ENCODE measurements around the gene ZFP36L1. TPM values are rescaled to one million over a fixed set of nuclear protein-coding genes. Genes with fewer than 3 reads are reported as not detected.

Gene ZFP36L1
- total RNA-seq, 4 donors from 2014 or later = 78.8 to 321 (median 195) TPM

GRCh38 chr14:68779761-68780323 lies 13.0 kb downstream of the ZFP36L1 start:
- Histone ChIP-seq H3K4me1 (peaks cover 5 to 54% (median 9%) of the 10 kb centered on the region in 4 donors), H3K4me3 (no peak overlapping the region), H3K27ac (peak overlapping the region; percentile 70 to 85 (median 79)), H3K9me3 (no peaks in the 10 kb centered on the region), H3K36me3 (no peaks in the 10 kb centered on the region), H3K27me3 (no peaks in the 10 kb centered on the region)
- TF ChIP-seq POLR2A (IDR thresholded peaks at IDR 0.05) = peak in 1 of 2 donors; percentile 33
- no peak for TF ChIP-seq CTCF (IDR thresholded peaks at IDR 0.05)
- peak in 1 of 3 donors; percentile 77 for DNase-seq

- H3K27ac ChIP-seq = no peak overlapping the region
- H3K36me3 ChIP-seq = no peaks in the 10 kb centered on the region
- no peaks in the 10 kb centered on the region for H3K9me3 ChIP-seq
- no peak overlapping the region for H3K4me3 ChIP-seq
- peaks cover 5 to 47% (median 9%) of the 10 kb centered on the region in 4 donors for H3K4me1 ChIP-seq
- DNase-seq = peak in 2 of 3 donors; percentile 9
- no peak for TF ChIP-seq CTCF (IDR thresholded peaks at IDR 0.05)
- TF ChIP-seq POLR2A (IDR thresholded peaks at IDR 0.05) = no peak
- H3K27me3 ChIP-seq = no peaks in the 10 kb centered on the region
Observed at GRCh38 chr14:68777644-68778043, 15.2 kb downstream of the ZFP36L1 start.

- no peaks in the 10 kb centered on the region for H3K36me3 ChIP-seq
- no peak overlapping the region for H3K27ac ChIP-seq
- H3K27me3 ChIP-seq = no peaks in the 10 kb centered on the region
- H3K4me3 ChIP-seq = no peak overlapping the region
- no peaks in the 10 kb centered on the region for H3K9me3 ChIP-seq
- TF ChIP-seq CTCF (IDR thresholded peaks at IDR 0.05) (peak in 2 of 6 experiments; percentile 12 to 27), POLR2A (IDR thresholded peaks at IDR 0.05) (no peak)
- peak in 1 of 3 donors; percentile 40 for DNase-seq
- peaks cover 0 to 31% (median 2%) of the 10 kb centered on the region in 4 donors for H3K4me1 ChIP-seq
Observed at GRCh38 chr14:68775614-68776126, 17.2 kb downstream of the ZFP36L1 start.

- no peaks in the 10 kb centered on the region for H3K9me3 ChIP-seq
- peaks cover 0 to 24% (median 0%) of the 10 kb centered on the region in 4 donors for H3K4me1 ChIP-seq
- no peak for TF ChIP-seq POLR2A (IDR thresholded peaks at IDR 0.05)
- TF ChIP-seq CTCF (IDR thresholded peaks at IDR 0.05) = no peak
- H3K27me3 ChIP-seq = no peaks in the 10 kb centered on the region
- H3K27ac ChIP-seq = no peak overlapping the region
- peak in 1 of 3 donors; percentile 34 for DNase-seq
- no peak overlapping the region for H3K4me3 ChIP-seq
- no peaks in the 10 kb centered on the region for H3K36me3 ChIP-seq
Observed at GRCh38 chr14:68774771-68775613, 17.9 kb downstream of the ZFP36L1 start.

GRCh38 chr14:68772761-68773381 lies 20.0 kb downstream of the ZFP36L1 start:
- Histone ChIP-seq H3K27ac (peak overlapping the region in 1 of 4 donors; percentile 44), H3K4me3 (no peak overlapping the region), H3K36me3 (no peaks in the 10 kb centered on the region), H3K9me3 (no peaks in the 10 kb centered on the region), H3K4me1 (peaks cover 0 to 4% (median 0%) of the 10 kb centered on the region in 4 donors), H3K27me3 (no peaks in the 10 kb centered on the region)
- TF ChIP-seq CTCF (IDR thresholded peaks at IDR 0.05) (no peak), POLR2A (IDR thresholded peaks at IDR 0.05) (no peak)
- peak in 1 of 3 donors; percentile 34 for DNase-seq

Measured in Peyer's patch (tissue), 4 donors.